ENCODE measurements around the gene ZNF732.

- TF ChIP-seq POLR2A (IDR thresholded peaks at IDR 0.05; ENCODE audit: control extremely low read depth in 1 of 2, low read depth in 2 of 2, low read length in 2 of 2) (peak; percentile 77 to 96), JUND (IDR thresholded peaks at IDR 0.05; ENCODE audit: low read length) (no peak), CTCF (IDR thresholded peaks at IDR 0.05; ENCODE audit: control extremely low read depth in 1 of 3, insufficient read depth in 1 of 3, low read depth in 1 of 3, low read length in 3 of 3) (no peak), CEBPB (IDR thresholded peaks at IDR 0.05; ENCODE audit: low read depth, low read length) (no peak), CREB1 (IDR thresholded peaks at IDR 0.05) (peak; percentile 56; the same call in 1 of the 2 replicates), RFX5 (IDR thresholded peaks at IDR 0.05; ENCODE audit: borderline replicate concordance, low read depth, low read length) (no peak), POLR2AphosphoS5 (IDR thresholded peaks at IDR 0.05; ENCODE audit: low read depth, low read length) (peak; percentile 63; the same call in 1 of the 2 replicates)
These were observed 32.1 kb upstream of the ZNF732 start, which contains the start of gene ZNF141 for GRCh38 chr4:337143-337931.

Measured in H1 (cell line).